ENCODE results near the gene UBC.

DNA sequence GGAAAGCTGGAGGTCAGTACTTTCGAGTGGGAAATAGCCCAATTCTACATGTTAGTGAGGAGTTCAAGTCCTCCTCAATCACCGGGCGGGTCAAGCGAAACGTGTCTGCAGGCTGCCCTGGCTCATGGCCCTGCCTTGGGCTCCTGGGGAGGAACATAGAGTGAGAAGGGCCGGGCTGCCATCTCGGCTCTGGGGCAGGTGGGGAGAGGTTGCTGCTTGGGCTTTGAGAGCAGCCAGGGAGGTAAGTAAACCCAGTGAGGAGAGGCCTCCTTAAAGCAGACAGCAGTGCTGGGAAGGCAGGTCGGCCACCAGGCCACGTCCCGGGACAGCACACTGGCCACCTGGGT lies 32.0 kb upstream of the UBC start:
- no peak for TF ChIP-seq EZH2 (IDR thresholded peaks at IDR 0.05)
- no peak for TF ChIP-seq POLR2AphosphoS5 (IDR thresholded peaks at IDR 0.05; ENCODE audit: borderline replicate concordance, low read depth, low read length)
